ENCODE data around the gene GOLGA2.

Gene GOLGA2

GRCh38 chr9:128219831-128220230, 56.0 kb downstream of the GOLGA2 start:
- no peak for DNase-seq (ENCODE audit: low spot score in 2 of 2)
- H3K4me1 Mint-ChIP-seq, result peaks cover 11% of the 10 kb centered on the region
- no peaks in the 10 kb centered on the region for H3K9me3 Mint-ChIP-seq
- H3K36me3 Mint-ChIP-seq, result no peaks in the 10 kb centered on the region
- H3K27ac Mint-ChIP-seq, result peak overlapping the region; percentile 34
- ATAC-seq, result no peak
- no peak overlapping the region for H3K4me3 Mint-ChIP-seq

- Mint-ChIP-seq H3K4me3 (peak overlapping the region; percentile 78), H3K36me3 (no peaks in the 10 kb centered on the region), H3K4me1 (peaks cover 11% of the 10 kb centered on the region), H3K9me3 (no peaks in the 10 kb centered on the region), H3K27ac (peak overlapping the region; percentile 78)
- peak; percentile 92 for ATAC-seq
- peak; percentile 75 to 95 for DNase-seq (ENCODE audit: low spot score in 2 of 2)
These were observed 57.1 kb downstream of the GOLGA2 start for GRCh38 chr9:128218518-128219389.

- Mint-ChIP-seq H3K4me3 (peak overlapping the region; percentile 78), H3K9me3 (no peaks in the 10 kb centered on the region), H3K36me3 (no peaks in the 10 kb centered on the region), H3K27ac (peak overlapping the region; percentile 78), H3K4me1 (peaks cover 11% of the 10 kb centered on the region)
- ATAC-seq (no peak), DNase-seq (ENCODE audit: low spot score in 2 of 2) (no peak)
These were observed 57.7 kb downstream of the GOLGA2 start for GRCh38 chr9:128218172-128218517.

GRCh38 chr9:128216781-128217553, 58.8 kb downstream of the GOLGA2 start:
- Mint-ChIP-seq H3K27ac (no peak overlapping the region), H3K4me1 (peaks cover 11% of the 10 kb centered on the region), H3K4me3 (no peak overlapping the region), H3K9me3 (no peaks in the 10 kb centered on the region), H3K36me3 (no peaks in the 10 kb centered on the region)
- DNase-seq (ENCODE audit: low spot score in 2 of 2) (no peak), ATAC-seq (no peak)

- Mint-ChIP-seq H3K27ac (peak overlapping the region; percentile 80), H3K36me3 (no peaks in the 10 kb centered on the region), H3K4me1 (peaks cover 11% of the 10 kb centered on the region), H3K4me3 (no peak overlapping the region), H3K9me3 (no peaks in the 10 kb centered on the region)
- ATAC-seq (no peak), DNase-seq (ENCODE audit: low spot score in 2 of 2) (no peak)
These were observed 60.1 kb downstream of the GOLGA2 start for GRCh38 chr9:128215491-128216409.

GRCh38 chr9:128214571-128215490, 61.0 kb downstream of the GOLGA2 start:
- DNase-seq (ENCODE audit: low spot score in 2 of 2) (no peak), ATAC-seq (no peak)
- Mint-ChIP-seq H3K36me3 (no peaks in the 10 kb centered on the region), H3K9me3 (no peaks in the 10 kb centered on the region), H3K4me3 (no peak overlapping the region), H3K4me1 (peaks cover 11% of the 10 kb centered on the region), H3K27ac (no peak overlapping the region)

- Mint-ChIP-seq H3K4me3 (no peak overlapping the region), H3K27ac (no peak overlapping the region), H3K9me3 (no peaks in the 10 kb centered on the region), H3K36me3 (no peaks in the 10 kb centered on the region), H3K4me1 (peaks cover 10% of the 10 kb centered on the region)
- ATAC-seq (no peak), DNase-seq (ENCODE audit: low spot score in 2 of 2) (no peak)
These were observed 61.9 kb downstream of the GOLGA2 start for GRCh38 chr9:128213746-128214497.

GRCh38 chr9:128211981-128212281, 63.9 kb downstream of the GOLGA2 start:
- H3K9me3 Mint-ChIP-seq, result no peaks in the 10 kb centered on the region
- no peak for ATAC-seq
- no peaks in the 10 kb centered on the region for H3K36me3 Mint-ChIP-seq
- H3K4me1 Mint-ChIP-seq, result no peaks in the 10 kb centered on the region
- H3K4me3 Mint-ChIP-seq, result no peak overlapping the region
- DNase-seq (ENCODE audit: low spot score in 2 of 2), result no peak
- peak overlapping the region; percentile 11 for H3K27ac Mint-ChIP-seq

GRCh38 chr9:128211186-128211980, 64.4 kb downstream of the GOLGA2 start:
- no peak overlapping the region for H3K4me3 Mint-ChIP-seq
- DNase-seq (ENCODE audit: low spot score in 2 of 2), result no peak
- no peaks in the 10 kb centered on the region for H3K9me3 Mint-ChIP-seq
- H3K27ac Mint-ChIP-seq, result peak overlapping the region; percentile 11
- ATAC-seq, result no peak
- H3K36me3 Mint-ChIP-seq, result no peaks in the 10 kb centered on the region
- H3K4me1 Mint-ChIP-seq, result no peaks in the 10 kb centered on the region

GRCh38 chr9:128208946-128209669, 66.7 kb downstream of the GOLGA2 start:
- no peak for ATAC-seq
- DNase-seq (ENCODE audit: low spot score in 2 of 2), result no peak
- Mint-ChIP-seq H3K4me3 (no peak overlapping the region), H3K9me3 (no peaks in the 10 kb centered on the region), H3K27ac (no peak overlapping the region), H3K4me1 (peaks cover 5% of the 10 kb centered on the region), H3K36me3 (no peaks in the 10 kb centered on the region)

- no peaks in the 10 kb centered on the region for H3K36me3 Mint-ChIP-seq
- no peak for ATAC-seq
- H3K4me3 Mint-ChIP-seq, result no peak overlapping the region
- peaks cover 5% of the 10 kb centered on the region for H3K4me1 Mint-ChIP-seq
- no peaks in the 10 kb centered on the region for H3K9me3 Mint-ChIP-seq
- DNase-seq (ENCODE audit: low spot score in 2 of 2), result no peak
- no peak overlapping the region for H3K27ac Mint-ChIP-seq
These were observed 67.4 kb downstream of the GOLGA2 start for GRCh38 chr9:128208386-128208785.

- H3K9me3 Mint-ChIP-seq, result no peaks in the 10 kb centered on the region
- peaks cover 14% of the 10 kb centered on the region for H3K4me1 Mint-ChIP-seq
- H3K4me3 Mint-ChIP-seq, result no peak overlapping the region
- DNase-seq (ENCODE audit: low spot score in 2 of 2), result no peak
- ATAC-seq, result no peak
- no peaks in the 10 kb centered on the region for H3K36me3 Mint-ChIP-seq
- no peak overlapping the region for H3K27ac Mint-ChIP-seq
These were observed 68.6 kb downstream of the GOLGA2 start for GRCh38 chr9:128206916-128207910.

All from stimulated activated effector memory CD8-positive, alpha-beta T cell treated with anti-CD3 and anti-CD28 coated beads, Interleukin-12 subunit alpha, Interleukin-12 subunit beta, amount 100 ng/mL, for 72 hours (primary cell).